ENCODE results near the gene KRTAP4-11. TPM values are rescaled to one million over a fixed set of nuclear protein-coding genes. Genes with fewer than 3 reads are reported as not detected.

KRTAP4-11 gene
- total and polyA plus RNA-seq, 2 of the 8 experiments (the other 6 are each of a cell fraction or from before 2014, with no cell fraction given): not detected

- Histone ChIP-seq H3K18ac (ENCODE audit: extremely low read depth, low read length) (no peak within 1 kb of the TSS), H4K5ac (ENCODE audit: insufficient read length, low read depth, low read length) (no peak within 1 kb of the TSS), H2BK120ac (replicated peaks; ENCODE audit: low read depth, low read length) (no peak within 1 kb of the TSS), H4K8ac (ENCODE audit: extremely low read depth, insufficient read depth, low read length) (no peak within 1 kb of the TSS; the same call in 1 of the 2 replicates), H2AFZ (ENCODE audit: low read length) (no peak within 1 kb of the TSS), H2AK5ac (ENCODE audit: low read depth, low read length) (no peak within 1 kb of the TSS), H3K56ac (replicated peaks; ENCODE audit: insufficient read length, low read depth, low read length) (no peak within 1 kb of the TSS), H3K79me2 (ENCODE audit: control insufficient read depth in 1 of 2, insufficient read depth in 2 of 2, low read length in 2 of 2) (no peaks in the 10 kb centered on the region), H4K20me1 (replicated peaks in 1 of 2; ENCODE audit: control insufficient read depth in 1 of 2, insufficient read depth in 2 of 2, low read length in 2 of 2) (no peaks in the 10 kb centered on the region), H3K14ac (ENCODE audit: insufficient read length) (no peak within 1 kb of the TSS), H3K9ac (replicated peaks in 1 of 4; ENCODE audit: extremely low read depth in 1 of 4, low read depth in 3 of 4, low read length in 3 of 4) (no peak within 1 kb of the TSS), H3K4me1 (replicated peaks in 1 of 4; ENCODE audit: control insufficient read depth in 3 of 4, insufficient read depth in 4 of 4, low read length in 3 of 4) (peaks cover 0 to 4% (median 1%) of the 10 kb centered on the region in 4 experiments; a peak in 1 of 7 replicates), H3K23ac (ENCODE audit: insufficient read length) (no peak within 1 kb of the TSS), H3K9me3 (ENCODE audit: insufficient read depth in 2 of 2, low read depth in 1 of 2, low read length in 1 of 2) (no peaks in the 10 kb centered on the region), H3K27me3 (replicated peaks in 1 of 4; ENCODE audit: control insufficient read depth in 3 of 4, extremely low read depth in 1 of 4, insufficient read depth in 3 of 4, low read length in 3 of 4) (no peaks in the 10 kb centered on the region), H3K23me2 (ENCODE audit: low read depth, low read length) (no peaks in the 10 kb centered on the region; the same call in 1 of the 2 replicates), H3K79me1 (ENCODE audit: low read depth, low read length) (no peaks in the 10 kb centered on the region), H2BK12ac (ENCODE audit: low read depth, low read length) (no peak within 1 kb of the TSS), H4K91ac (replicated peaks; ENCODE audit: insufficient read length, low read length) (no peak within 1 kb of the TSS), H3K36me3 (ENCODE audit: control insufficient read depth in 2 of 4, insufficient read depth in 4 of 4, low read length in 3 of 4) (no peaks in the 10 kb centered on the region), H2BK15ac (ENCODE audit: low read length) (no peak within 1 kb of the TSS), H3K27ac (ENCODE audit: low read depth, low read length) (no peak within 1 kb of the TSS), H3K4me2 (ENCODE audit: insufficient read depth in 1 of 2, low read depth in 2 of 2, low read length in 2 of 2) (no peak within 1 kb of the TSS), H2BK5ac (ENCODE audit: low read depth, low read length) (no peak within 1 kb of the TSS), H3K4me3 (ENCODE audit: extremely low read depth in 1 of 4, insufficient read depth in 2 of 4, low read depth in 3 of 4, low read length in 4 of 4) (no peak within 1 kb of the TSS), H3K4ac (replicated peaks; ENCODE audit: insufficient read length, low read depth, low read length) (no peak within 1 kb of the TSS), H2BK20ac (ENCODE audit: low read length) (no peak within 1 kb of the TSS)
- POLR2A ChIA-PET (ENCODE audit: partially characterized antibody): no interaction called here
- DNase-seq (ENCODE audit: low read depth in 1 of 2, low spot score in 2 of 2): no peak
- CTCF ChIA-PET (ENCODE audit: partially characterized antibody): interaction anchor here (1.2 kb wide), 1 partner anchor 30 kb away, joined by 3 read pairs; no protein-coding TSS in a partner anchor
- WGBS, 2 experiments (ENCODE audit: extremely low coverage in 1 of 2, insufficient coverage in 1 of 2, insufficient read length in 1 of 2, insufficient replicate concordance in 2 of 2, low coverage in 1 of 2, low lambda C conversion rate in 2 of 2, missing lambda C conversion rate in 1 of 2): 82% methylated on average over 1 of the region's 1 CpG; no CpG with 5 or more reads in 1 of the 2 experiments
- TF ChIP-seq SAP30 (IDR thresholded peaks at IDR 0.05; ENCODE audit: insufficient read depth, insufficient replicate concordance, low read length) (no peak), TAF7 (optimal IDR thresholded peaks at IDR 0.05; ENCODE audit: borderline replicate concordance, low read depth, low read length) (no peak), BCL11A (IDR thresholded peaks at IDR 0.05; ENCODE audit: low read depth in 2 of 2, low read length in 2 of 2) (no peak), CHD1 (IDR thresholded peaks at IDR 0.05; ENCODE audit: low read depth, low read length) (no peak), EGR1 (IDR thresholded peaks at IDR 0.05; ENCODE audit: borderline replicate concordance, low read depth, low read length) (no peak), SIX5 (IDR thresholded peaks at IDR 0.05; ENCODE audit: low read depth, low read length) (no peak), RFX5 (IDR thresholded peaks at IDR 0.05; ENCODE audit: borderline replicate concordance, low read depth, low read length) (no peak), CTBP2 (IDR thresholded peaks at IDR 0.05; ENCODE audit: borderline replicate concordance, insufficient read depth, insufficient read length, low read length) (no peak), CBX5 (IDR thresholded peaks at IDR 0.05; ENCODE audit: low read depth, low read length) (no peak), TEAD4 (IDR thresholded peaks at IDR 0.05; ENCODE audit: low read depth, low read length) (no peak), CREB1 (IDR thresholded peaks at IDR 0.05) (no peak), E2F6 (IDR thresholded peaks at IDR 0.05) (no peak), KDM4A (IDR thresholded peaks at IDR 0.05; ENCODE audit: low read depth, low read length, severe bottlenecking) (no peak), SRF (IDR thresholded peaks at IDR 0.05; ENCODE audit: low read depth, low read length) (no peak)
- no peak for FAIRE-seq
Observed at GRCh38 chr17:41160648-41161047, 42.5 kb upstream of the KRTAP4-11 start, which contains the start of gene KRTAP4-4. KRTAP4-4 (minus strand) TSS chr17:41160748; CDS start chr17:41160691, 57 bp downstream.
